KMS-11 (cell line): ENCODE data around the gene SORCS1.

Experiments used
- H2AFZ ChIP-seq: fragments of 200-600 bp; sonication (generic); 2 replicates; pipeline ENCODE4 v1.6.1; 2016; ENCODE audit warnings: antibody characterized with exemption, mixed run types, low read depth
- H3K27ac ChIP-seq: fragments of 200-600 bp; sonication (generic); 2 replicates; pipeline ENCODE4 v1.6.1; 2016; ENCODE audit warnings: mild to moderate bottlenecking, mixed run types
- H3K27me3 ChIP-seq: fragments of 200-600 bp; sonication (generic); 2 replicates; pipeline ENCODE4 v1.6.1; 2017; ENCODE audit warnings: mild to moderate bottlenecking, low read depth, mixed run types, moderate library complexity; ENCODE audit not compliant: insufficient read depth
- H3K36me3 ChIP-seq: fragments of 200-600 bp; sonication (generic); 2 replicates; pipeline ENCODE4 v1.6.1; 2017; ENCODE audit warnings: mild to moderate bottlenecking, mixed run types; ENCODE audit not compliant: insufficient read depth
- H3K4me1 ChIP-seq: fragments of 200-600 bp; sonication (generic); 2 replicates; pipeline ENCODE4 v1.6.1; 2016; ENCODE audit warnings: mild to moderate bottlenecking, low read depth, mixed run types; ENCODE audit not compliant: poor library complexity, severe bottlenecking
- H3K4me2 ChIP-seq: fragments of 200-600 bp; sonication (generic); 2 replicates; pipeline ENCODE4 v1.7.0; 2016; ENCODE audit warnings: mild to moderate bottlenecking, mixed run types
- H3K4me3 ChIP-seq: fragments of 200-600 bp; sonication (generic); IDR thresholded peaks from 2 replicates; pipeline ENCODE4 v1.6.1; 2017; ENCODE audit warnings: low read depth, low read length, mixed read lengths; ENCODE audit not compliant: insufficient read depth
- H3K79me2 ChIP-seq: fragments of 200-600 bp; sonication (generic); 2 replicates; pipeline ENCODE4 v1.6.1; 2016; ENCODE audit warnings: low read depth, mixed run types; ENCODE audit not compliant: insufficient read depth
- H3K9ac ChIP-seq: fragments of 200-600 bp; sonication (generic); 2 replicates; pipeline ENCODE4 v1.6.1; 2016; ENCODE audit warnings: mild to moderate bottlenecking, mixed run types
- H4K20me1 ChIP-seq: fragments of 200-600 bp; sonication (generic); 2 replicates; pipeline ENCODE4 v1.6.1; 2016; ENCODE audit warnings: mild to moderate bottlenecking, mixed run types; ENCODE audit not compliant: insufficient read depth
- CTCF ChIP-seq: fragments of 200-600 bp; sonication (generic); conservative IDR thresholded peaks from 2 replicates; pipeline ENCODE4 v1.6.1; 2017; ENCODE audit warnings: low read depth, mild to moderate bottlenecking, antibody characterized with exemption, low read length, moderate library complexity, mixed read lengths

SORCS1 gene

GRCh38 chr10:106711313-106711906, 453.1 kb downstream of the SORCS1 start:
- peaks cover 6% of the 10 kb centered on the region for H3K4me1 ChIP-seq
- H3K4me2 ChIP-seq: no peak overlapping the region
- no peaks in the 10 kb centered on the region for H3K36me3 ChIP-seq
- no peak overlapping the region for H3K27ac ChIP-seq
- no peaks in the 10 kb centered on the region for H4K20me1 ChIP-seq
- H3K9ac ChIP-seq: no peak overlapping the region
- TF ChIP-seq CTCF: peak; percentile 86
- H3K27me3 ChIP-seq: no peaks in the 10 kb centered on the region
- H2AFZ ChIP-seq: no peak overlapping the region
- no peak overlapping the region for H3K4me3 ChIP-seq
- no peaks in the 10 kb centered on the region for H3K79me2 ChIP-seq

GRCh38 chr10:106708506-106708905, 456.0 kb downstream of the SORCS1 start:
- no peaks in the 10 kb centered on the region for H4K20me1 ChIP-seq
- no peaks in the 10 kb centered on the region for H3K79me2 ChIP-seq
- H3K27me3 ChIP-seq: no peaks in the 10 kb centered on the region
- H3K27ac ChIP-seq: no peak overlapping the region
- no peak for TF ChIP-seq CTCF
- H3K4me1 ChIP-seq: peaks cover 3% of the 10 kb centered on the region
- H3K9ac ChIP-seq: no peak overlapping the region
- no peak overlapping the region for H3K4me3 ChIP-seq
- H3K4me2 ChIP-seq: no peak overlapping the region
- H3K36me3 ChIP-seq: no peaks in the 10 kb centered on the region
- no peak overlapping the region for H2AFZ ChIP-seq

GRCh38 chr10:106707657-106708056, 456.8 kb downstream of the SORCS1 start:
- H3K36me3 ChIP-seq: no peaks in the 10 kb centered on the region

GRCh38 chr10:106706127-106706526, 458.4 kb downstream of the SORCS1 start:
- H3K4me2 ChIP-seq: no peak overlapping the region
- H3K27me3 ChIP-seq: no peaks in the 10 kb centered on the region
- H3K4me1 ChIP-seq: no peaks in the 10 kb centered on the region
- H3K27ac ChIP-seq: no peak overlapping the region
- no peak overlapping the region for H3K9ac ChIP-seq
- no peak overlapping the region for H3K4me3 ChIP-seq
- no peak overlapping the region for H2AFZ ChIP-seq
- H3K79me2 ChIP-seq: no peaks in the 10 kb centered on the region
- no peak for TF ChIP-seq CTCF
- no peaks in the 10 kb centered on the region for H3K36me3 ChIP-seq
- no peaks in the 10 kb centered on the region for H4K20me1 ChIP-seq

More at GRCh38 chr10:106707657-106708056, 456.8 kb downstream of the SORCS1 start:
- no peaks in the 10 kb centered on the region for H4K20me1 ChIP-seq
- H2AFZ ChIP-seq: no peak overlapping the region
- H3K27me3 ChIP-seq: no peaks in the 10 kb centered on the region
- H3K27ac ChIP-seq: no peak overlapping the region
- no peak overlapping the region for H3K4me2 ChIP-seq
- H3K9ac ChIP-seq: no peak overlapping the region
- TF ChIP-seq CTCF: no peak
- H3K4me3 ChIP-seq: no peak overlapping the region
- H3K4me1 ChIP-seq: no peaks in the 10 kb centered on the region
- H3K79me2 ChIP-seq: no peaks in the 10 kb centered on the region
